ENCODE data around the gene PDGFC. TPM values are rescaled to one million over a fixed set of nuclear protein-coding genes. Genes with fewer than 3 reads are reported as not detected.

Gene PDGFC
- total RNA-seq, 2 donors from 2014 or later = 19.1 to 21.8 TPM

DNA sequence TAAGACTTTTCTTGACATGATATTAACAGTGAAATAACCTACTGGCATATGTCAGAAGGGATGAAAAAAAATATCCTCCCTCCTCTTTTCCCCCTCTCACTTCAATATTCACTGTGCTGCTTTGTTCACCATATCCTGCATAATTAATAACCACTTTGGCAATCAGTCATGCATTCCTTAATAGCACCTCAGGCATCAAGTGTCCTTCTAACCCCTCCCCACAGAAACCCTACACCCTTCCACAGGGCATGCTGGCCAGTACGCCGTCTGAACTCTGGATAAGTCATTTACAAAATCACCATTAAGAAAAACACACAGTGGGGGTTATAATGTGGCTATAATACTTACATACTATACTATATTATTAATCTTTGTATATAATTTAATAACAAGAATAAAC lies 165.9 kb downstream of the PDGFC start:
- Histone ChIP-seq H3K27me3 (no peaks in the 10 kb centered on the region), H3K36me3 (replicated peaks in 1 of 2; ENCODE audit: insufficient read depth in 1 of 2, low read depth in 2 of 2) (no peaks in the 10 kb centered on the region), H3K4me3 (no peak overlapping the region), H3K27ac (no peak overlapping the region), H3K4me1 (no peaks in the 10 kb centered on the region), H3K9me3 (no peaks in the 10 kb centered on the region)
- no peak for DNase-seq
- no peak for TF ChIP-seq POLR2A (IDR thresholded peaks at IDR 0.05)
- TF ChIP-seq, protein P1, sequence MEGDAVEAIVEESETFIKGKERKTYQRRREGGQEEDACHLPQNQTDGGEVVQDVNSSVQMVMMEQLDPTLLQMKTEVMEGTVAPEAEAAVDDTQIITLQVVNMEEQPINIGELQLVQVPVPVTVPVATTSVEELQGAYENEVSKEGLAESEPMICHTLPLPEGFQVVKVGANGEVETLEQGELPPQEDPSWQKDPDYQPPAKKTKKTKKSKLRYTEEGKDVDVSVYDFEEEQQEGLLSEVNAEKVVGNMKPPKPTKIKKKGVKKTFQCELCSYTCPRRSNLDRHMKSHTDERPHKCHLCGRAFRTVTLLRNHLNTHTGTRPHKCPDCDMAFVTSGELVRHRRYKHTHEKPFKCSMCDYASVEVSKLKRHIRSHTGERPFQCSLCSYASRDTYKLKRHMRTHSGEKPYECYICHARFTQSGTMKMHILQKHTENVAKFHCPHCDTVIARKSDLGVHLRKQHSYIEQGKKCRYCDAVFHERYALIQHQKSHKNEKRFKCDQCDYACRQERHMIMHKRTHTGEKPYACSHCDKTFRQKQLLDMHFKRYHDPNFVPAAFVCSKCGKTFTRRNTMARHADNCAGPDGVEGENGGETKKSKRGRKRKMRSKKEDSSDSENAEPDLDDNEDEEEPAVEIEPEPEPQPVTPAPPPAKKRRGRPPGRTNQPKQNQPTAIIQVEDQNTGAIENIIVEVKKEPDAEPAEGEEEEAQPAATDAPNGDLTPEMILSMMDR (IDR thresholded peaks at IDR 0.05) = no peak
- intact Hi-C loops (cut with DNase I) = no loop called here
- 71 to 77% methylated on average over 2 of the region's 2 CpGs for WGBS, 2 donors
- no peak for ATAC-seq

DNA sequence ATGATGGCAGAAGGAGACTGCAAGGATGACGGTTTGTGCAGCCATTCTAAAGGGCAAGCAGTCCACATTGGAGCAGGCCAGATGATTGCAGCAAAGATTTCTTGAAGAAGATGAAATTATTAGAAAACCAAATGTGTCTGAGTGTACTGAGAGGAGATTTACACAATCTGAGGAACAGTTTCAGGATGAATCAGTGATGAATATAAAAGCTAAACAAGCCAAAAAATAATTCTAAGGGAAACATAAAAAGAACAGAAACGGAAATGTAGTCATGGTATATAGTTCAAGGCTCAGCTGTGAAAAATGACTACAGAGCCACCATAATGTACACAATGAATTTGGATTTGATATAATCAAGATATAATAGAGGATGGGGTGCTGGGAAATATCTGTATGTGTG lies 168.5 kb downstream of the PDGFC start:
- no peak for DNase-seq
- Histone ChIP-seq H3K4me1 (no peaks in the 10 kb centered on the region), H3K9me3 (no peaks in the 10 kb centered on the region), H3K36me3 (replicated peaks in 1 of 2; ENCODE audit: insufficient read depth in 1 of 2, low read depth in 2 of 2) (no peaks in the 10 kb centered on the region), H3K4me3 (no peak overlapping the region), H3K27ac (no peak overlapping the region), H3K27me3 (no peaks in the 10 kb centered on the region)
- WGBS, 2 donors = 81 to 84% methylated on average over 2 of the region's 2 CpGs
- no peak for ATAC-seq
- no peak for TF ChIP-seq POLR2A (IDR thresholded peaks at IDR 0.05)
- TF ChIP-seq, protein P1 (IDR thresholded peaks at IDR 0.05) = no peak
- intact Hi-C loops (cut with DNase I) = no loop called here

DNA sequence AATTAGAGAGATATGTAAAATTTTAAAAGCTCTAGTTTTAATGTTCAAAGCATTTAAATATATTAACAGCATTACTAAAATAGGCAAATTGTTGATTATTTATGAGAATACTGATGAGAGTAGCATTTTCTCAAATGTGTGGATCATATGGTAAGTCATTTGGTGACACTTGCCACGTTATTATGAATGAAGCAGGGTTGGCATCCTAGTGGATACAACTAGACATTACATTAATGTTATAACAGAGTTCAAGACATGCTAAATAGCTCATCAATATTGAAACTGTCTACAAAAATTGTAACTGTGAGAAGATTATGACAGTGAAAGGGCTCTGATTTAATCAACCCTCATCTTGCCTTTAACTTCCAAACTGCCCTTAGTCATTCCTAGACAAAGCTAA lies 171.1 kb downstream of the PDGFC start:
- no peaks in the 10 kb centered on the region for H3K4me1 ChIP-seq
- no peaks in the 10 kb centered on the region for H3K36me3 ChIP-seq (replicated peaks in 1 of 2; ENCODE audit: insufficient read depth in 1 of 2, low read depth in 2 of 2)
- no peak overlapping the region for H3K27ac ChIP-seq
- intact Hi-C loops (cut with DNase I) = no loop called here
- H3K4me3 ChIP-seq = no peak overlapping the region
- H3K9me3 ChIP-seq = no peaks in the 10 kb centered on the region
- no peaks in the 10 kb centered on the region for H3K27me3 ChIP-seq
- 81 to 88% methylated on average over 1 of the region's 1 CpG for WGBS, 2 donors
- DNase-seq (no peak), ATAC-seq (no peak)
- TF ChIP-seq, protein P1 (IDR thresholded peaks at IDR 0.05) = no peak
- TF ChIP-seq POLR2A (IDR thresholded peaks at IDR 0.05) = no peak

DNA sequence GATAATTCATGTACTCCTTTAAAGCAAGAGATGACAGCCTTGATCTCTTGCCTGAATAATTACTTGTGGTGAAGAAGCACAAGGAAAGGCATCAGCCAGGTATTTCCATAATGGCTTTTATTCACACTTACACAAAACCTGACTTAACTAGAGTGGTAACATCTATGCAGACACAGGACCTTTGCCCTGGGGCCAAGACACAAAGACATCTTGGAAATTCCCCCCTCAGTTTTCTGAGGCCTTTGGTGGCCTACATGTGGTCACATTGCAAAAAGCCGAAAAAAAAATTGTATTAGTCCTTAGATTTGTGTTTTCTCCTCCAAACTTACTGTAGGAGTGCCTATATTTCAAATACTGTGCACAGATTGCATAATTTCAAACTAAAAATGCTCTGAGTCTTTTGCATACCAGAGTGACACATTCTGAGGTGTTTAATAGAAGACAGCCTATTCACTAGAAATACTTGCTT lies 172.4 kb downstream of the PDGFC start:
- no peak overlapping the region for H3K27ac ChIP-seq
- no peaks in the 10 kb centered on the region for H3K4me1 ChIP-seq
- H3K9me3 ChIP-seq = no peaks in the 10 kb centered on the region
- no peak overlapping the region for H3K4me3 ChIP-seq
- ATAC-seq (no peak), DNase-seq (no peak)
- TF ChIP-seq, protein P1 (IDR thresholded peaks at IDR 0.05) = no peak
- no peak for TF ChIP-seq POLR2A (IDR thresholded peaks at IDR 0.05)
- intact Hi-C loops (cut with DNase I) = no loop called here
- WGBS, 2 donors = 87 to 89% methylated on average over 1 of the region's 1 CpG
- no peaks in the 10 kb centered on the region for H3K27me3 ChIP-seq
- no peaks in the 10 kb centered on the region for H3K36me3 ChIP-seq (replicated peaks in 1 of 2; ENCODE audit: insufficient read depth in 1 of 2, low read depth in 2 of 2)

DNA sequence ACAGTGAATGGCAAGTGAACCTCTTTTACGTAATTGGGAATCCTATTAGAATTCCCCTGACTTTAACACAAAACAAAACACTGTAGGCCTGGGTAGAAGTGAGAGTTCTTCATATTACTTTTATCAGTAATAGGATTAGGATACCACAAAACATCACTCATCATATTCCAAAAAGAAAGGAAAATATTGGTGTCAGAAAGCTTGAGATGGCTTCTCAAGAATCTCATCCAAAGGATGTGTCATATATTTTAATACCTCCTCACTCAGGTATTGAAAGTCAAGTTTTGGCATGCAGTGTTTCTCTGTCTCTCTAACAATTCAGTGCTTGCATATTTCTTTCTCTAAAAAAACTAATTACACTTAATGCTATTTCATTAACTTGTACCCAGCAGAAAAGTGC lies 173.2 kb downstream of the PDGFC start:
- no peak overlapping the region for H3K27ac ChIP-seq
- intact Hi-C loops (cut with DNase I) = no loop called here
- no peak for ATAC-seq

More for the DNA sequence above, 173.2 kb downstream of the PDGFC start:
- Histone ChIP-seq H3K4me1 (no peaks in the 10 kb centered on the region), H3K4me3 (no peak overlapping the region), H3K27me3 (no peaks in the 10 kb centered on the region), H3K9me3 (no peaks in the 10 kb centered on the region), H3K36me3 (replicated peaks in 1 of 2; ENCODE audit: insufficient read depth in 1 of 2, low read depth in 2 of 2) (no peaks in the 10 kb centered on the region)
- TF ChIP-seq POLR2A (IDR thresholded peaks at IDR 0.05) = no peak
- TF ChIP-seq, protein P1 (IDR thresholded peaks at IDR 0.05) = no peak
- 86 to 88% methylated on average over 1 of the region's 1 CpG for WGBS, 2 donors
- no peak for DNase-seq
